ENCODE data around the gene SHQ1. TPM values are rescaled to one million over a fixed set of nuclear protein-coding genes. Genes with fewer than 3 reads are reported as not detected.
"Not testable (repeated sequence)": the region's sequence is repeated elsewhere in the genome, so short reads cannot be mapped to it uniquely, and the experiment has no call there.

SHQ1 gene
- total RNA-seq, 2 donors from 2014 or later = 16.5 to 19.5 TPM

DNA sequence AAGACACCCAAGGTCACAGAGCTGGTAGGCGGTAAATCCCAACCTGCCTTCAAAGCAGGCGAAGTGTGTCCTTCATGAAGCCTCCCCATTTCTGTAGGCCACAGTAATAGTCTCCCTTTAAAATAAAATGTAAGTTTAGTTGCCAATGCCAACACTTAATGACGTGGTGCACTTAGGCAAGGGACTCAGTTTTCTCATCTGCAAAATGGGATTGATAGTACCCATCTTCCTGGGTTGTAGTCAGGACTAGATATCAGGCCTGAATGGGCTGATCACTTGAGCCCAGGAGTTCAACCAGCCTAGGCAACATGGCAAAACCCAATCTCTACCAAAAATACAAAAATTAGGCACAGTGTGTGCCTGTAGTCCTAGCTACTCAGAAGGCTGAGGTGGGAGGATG lies 114.6 kb downstream of the SHQ1 start:
- H3K4me1 ChIP-seq = peaks cover 0 to 5% of the 10 kb centered on the region in 2 donors
- no peak overlapping the region for H3K27ac ChIP-seq
- H3K9me3 ChIP-seq = peaks cover 0 to 20% of the 10 kb centered on the region in 2 donors
- no peaks in the 10 kb centered on the region for H3K36me3 ChIP-seq
- DNase-seq (ENCODE audit: low spot score) = no peak
- H3K4me3 ChIP-seq = no peak overlapping the region
- TF ChIP-seq, protein P1, sequence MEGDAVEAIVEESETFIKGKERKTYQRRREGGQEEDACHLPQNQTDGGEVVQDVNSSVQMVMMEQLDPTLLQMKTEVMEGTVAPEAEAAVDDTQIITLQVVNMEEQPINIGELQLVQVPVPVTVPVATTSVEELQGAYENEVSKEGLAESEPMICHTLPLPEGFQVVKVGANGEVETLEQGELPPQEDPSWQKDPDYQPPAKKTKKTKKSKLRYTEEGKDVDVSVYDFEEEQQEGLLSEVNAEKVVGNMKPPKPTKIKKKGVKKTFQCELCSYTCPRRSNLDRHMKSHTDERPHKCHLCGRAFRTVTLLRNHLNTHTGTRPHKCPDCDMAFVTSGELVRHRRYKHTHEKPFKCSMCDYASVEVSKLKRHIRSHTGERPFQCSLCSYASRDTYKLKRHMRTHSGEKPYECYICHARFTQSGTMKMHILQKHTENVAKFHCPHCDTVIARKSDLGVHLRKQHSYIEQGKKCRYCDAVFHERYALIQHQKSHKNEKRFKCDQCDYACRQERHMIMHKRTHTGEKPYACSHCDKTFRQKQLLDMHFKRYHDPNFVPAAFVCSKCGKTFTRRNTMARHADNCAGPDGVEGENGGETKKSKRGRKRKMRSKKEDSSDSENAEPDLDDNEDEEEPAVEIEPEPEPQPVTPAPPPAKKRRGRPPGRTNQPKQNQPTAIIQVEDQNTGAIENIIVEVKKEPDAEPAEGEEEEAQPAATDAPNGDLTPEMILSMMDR (IDR thresholded peaks at IDR 0.05) = no peak
- H3K27me3 ChIP-seq = no peaks in the 10 kb centered on the region

GRCh38 chr3:72732666-72733345 lies 115.4 kb downstream of the SHQ1 start:
- DNase-seq (ENCODE audit: low spot score); H3K36me3 ChIP-seq; H3K27me3 ChIP-seq; H3K4me3 ChIP-seq; H3K4me1 ChIP-seq; H3K27ac ChIP-seq: not testable (repeated sequence)
- H3K9me3 ChIP-seq = peaks cover 0 to 20% of the 10 kb centered on the region in 2 donors

DNA sequence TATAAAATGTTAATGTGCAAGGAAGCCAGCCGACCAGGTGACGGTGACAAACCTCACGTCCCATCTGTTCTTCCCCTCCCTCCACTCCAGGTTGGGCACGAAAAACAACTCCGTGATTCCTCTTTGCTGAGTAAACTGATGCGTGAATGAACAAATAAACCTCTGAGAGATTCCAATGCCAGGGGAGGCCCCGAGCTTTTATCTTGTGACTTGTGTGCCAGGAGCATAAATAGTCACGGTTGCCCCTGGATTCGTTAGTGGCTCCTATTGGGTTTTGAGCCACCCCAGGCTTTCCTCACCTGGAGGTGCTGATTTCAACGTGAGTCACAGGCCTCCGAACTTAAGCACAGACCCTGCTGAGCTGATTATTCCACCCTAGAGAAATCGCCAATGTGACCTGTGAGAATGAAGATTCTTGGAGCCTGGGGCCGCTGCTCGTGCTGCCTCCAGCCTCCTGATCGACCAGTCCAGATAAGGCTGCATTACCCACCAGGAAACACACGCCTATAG lies 119.2 kb downstream of the SHQ1 start:
- no peaks in the 10 kb centered on the region for H3K4me1 ChIP-seq
- no peaks in the 10 kb centered on the region for H3K27me3 ChIP-seq
- no peak overlapping the region for H3K4me3 ChIP-seq
- H3K9me3 ChIP-seq = peaks cover 0 to 11% of the 10 kb centered on the region in 2 donors
- TF ChIP-seq, protein P1 (IDR thresholded peaks at IDR 0.05) = no peak
- H3K27ac ChIP-seq = no peak overlapping the region
- H3K36me3 ChIP-seq = no peaks in the 10 kb centered on the region
- DNase-seq (ENCODE audit: low spot score) = no peak

DNA sequence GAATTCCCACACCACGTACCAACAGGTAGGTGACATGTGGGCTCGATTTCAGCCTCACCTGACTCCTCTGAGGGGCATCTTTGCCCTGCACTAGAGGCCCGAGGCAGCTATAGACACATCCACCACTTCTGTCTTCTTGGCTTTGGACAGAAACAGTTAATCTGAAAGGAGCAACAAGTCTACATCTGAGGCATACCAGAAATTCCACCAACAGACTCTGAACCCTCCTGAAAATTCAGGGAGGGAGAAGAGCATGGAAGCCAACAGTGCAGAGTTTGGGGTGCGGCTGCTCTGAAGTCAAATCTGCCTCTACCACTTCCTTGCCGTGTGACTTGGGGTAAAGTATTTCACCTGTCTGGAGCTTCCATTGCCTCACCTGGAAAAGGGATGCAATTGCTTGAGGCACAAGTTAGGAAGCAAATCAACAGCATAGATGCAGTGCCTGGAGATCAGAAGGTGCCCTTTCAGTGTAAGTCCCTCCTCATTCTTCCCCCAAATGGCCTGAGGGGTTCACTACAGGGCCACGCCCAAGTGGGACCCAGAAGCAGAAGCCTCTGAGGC lies 119.8 kb downstream of the SHQ1 start:
- Histone ChIP-seq H3K9me3 (peaks cover 0 to 10% of the 10 kb centered on the region in 2 donors), H3K27ac (no peak overlapping the region), H3K27me3 (no peaks in the 10 kb centered on the region), H3K4me1 (no peaks in the 10 kb centered on the region), H3K4me3 (no peak overlapping the region), H3K36me3 (no peaks in the 10 kb centered on the region)
- TF ChIP-seq, protein P1 (IDR thresholded peaks at IDR 0.05) = no peak
- no peak for DNase-seq (ENCODE audit: low spot score)

DNA sequence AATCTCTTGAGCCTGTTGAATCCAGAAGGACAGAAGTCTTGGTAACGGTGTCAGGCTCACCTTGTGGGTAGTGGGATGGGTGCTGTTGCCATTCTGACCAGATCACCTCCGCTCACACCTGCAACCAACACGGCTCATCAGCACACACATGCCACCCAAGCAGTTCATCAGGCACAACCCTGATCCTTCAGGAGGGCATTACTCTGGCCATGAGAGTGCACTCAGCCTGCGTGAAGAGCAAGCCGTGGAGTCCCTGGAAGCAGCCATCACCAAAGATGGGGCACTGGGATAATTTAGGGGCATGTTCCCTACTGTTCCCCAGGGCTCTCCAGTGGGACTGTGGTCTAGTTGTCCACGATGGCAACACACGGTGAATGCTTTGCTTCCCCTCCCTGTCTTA lies 120.5 kb downstream of the SHQ1 start:
- H3K36me3 ChIP-seq = no peaks in the 10 kb centered on the region
- TF ChIP-seq, protein P1 (IDR thresholded peaks at IDR 0.05) = no peak
- no peak overlapping the region for H3K27ac ChIP-seq

GRCh38 chr3:72727172-72727571 lies 121.1 kb downstream of the SHQ1 start:
- no peak overlapping the region for H3K4me3 ChIP-seq
- DNase-seq (ENCODE audit: low spot score) = no peak
- H3K36me3 ChIP-seq = no peaks in the 10 kb centered on the region
- TF ChIP-seq, protein P1 (IDR thresholded peaks at IDR 0.05) = no peak
- H3K27me3 ChIP-seq = no peaks in the 10 kb centered on the region
- no peaks in the 10 kb centered on the region for H3K4me1 ChIP-seq
- H3K9me3 ChIP-seq = no peaks in the 10 kb centered on the region
- H3K27ac ChIP-seq = no peak overlapping the region

More for the DNA sequence above, 120.5 kb downstream of the SHQ1 start:
- H3K27me3 ChIP-seq = no peaks in the 10 kb centered on the region
- DNase-seq (ENCODE audit: low spot score) = no peak
- H3K4me3 ChIP-seq = no peak overlapping the region
- H3K4me1 ChIP-seq = no peaks in the 10 kb centered on the region
- H3K9me3 ChIP-seq = peaks cover 0 to 3% of the 10 kb centered on the region in 2 donors

Measured in right atrium auricular region (tissue), 2 donors.